Hepatocyte (in vitro differentiated cells): ENCODE results near the gene CCDC158. TPM values are rescaled to one million over a fixed set of nuclear protein-coding genes. Genes with fewer than 3 reads are reported as not detected.
"Not testable (repeated sequence)": the region's sequence is repeated elsewhere in the genome, so short reads cannot be mapped to it uniquely, and the experiment has no call there.

Experiments
- DNase-seq: peaks from one replicate; pipeline ENCODE4 v3.0.0-alpha.2; 2016; ENCODE audit warnings: low spot score
- H2AFZ ChIP-seq: fragments of 200-600 bp; sonication (generic); 2 replicates; pipeline ENCODE4 v1.6.0; 2016; ENCODE audit warnings: antibody characterized with exemption, mild to moderate bottlenecking
- H3K27ac ChIP-seq: fragments of 200-600 bp; sonication (generic); 2 replicates; pipeline ENCODE4 v1.5.1; 2016; ENCODE audit warnings: mild to moderate bottlenecking
- H3K27me3 ChIP-seq: fragments of 200-600 bp; sonication (generic); 2 replicates; pipeline ENCODE4 v1.6.1; 2016
- H3K36me3 ChIP-seq: fragments of 200-600 bp; sonication (generic); replicated peaks from 2 replicates; pipeline ENCODE4 v1.5.1; 2016; ENCODE audit warnings: low read depth; ENCODE audit not compliant: insufficient read depth
- H3K4me1 ChIP-seq: fragments of 200-600 bp; sonication (generic); 2 replicates; pipeline ENCODE4 v1.5.1; 2016; ENCODE audit warnings: mild to moderate bottlenecking, moderate library complexity; ENCODE audit not compliant: insufficient read depth
- H3K4me2 ChIP-seq: fragments of 200-600 bp; sonication (generic); 2 replicates; pipeline ENCODE4 v1.6.0; 2016
- H3K4me3 ChIP-seq: fragments of 200-600 bp; sonication (generic); 2 replicates; pipeline ENCODE4 v1.5.1; 2016; ENCODE audit warnings: mild to moderate bottlenecking
- H3K79me2 ChIP-seq: fragments of 200-600 bp; sonication (generic); 2 replicates; pipeline ENCODE4 v1.6.0; 2017; ENCODE audit warnings: mild to moderate bottlenecking
- H3K9me2 ChIP-seq: fragments of 200-600 bp; sonication (generic); replicated peaks from 2 replicates; pipeline ENCODE4 v1.6.0; 2017; ENCODE audit warnings: mild to moderate bottlenecking; ENCODE audit not compliant: insufficient read depth
- H3K9me3 ChIP-seq: fragments of 200-600 bp; sonication (generic); 2 replicates; pipeline ENCODE4 v1.5.1; 2016; ENCODE audit warnings: low read depth, mild to moderate bottlenecking
- H4K20me1 ChIP-seq: fragments of 200-600 bp; sonication (generic); 2 replicates; pipeline ENCODE4 v1.6.0; 2016; ENCODE audit warnings: mild to moderate bottlenecking; ENCODE audit not compliant: insufficient read depth, poor library complexity, severe bottlenecking
- EZH2 ChIP-seq: fragments of 200-600 bp; sonication (generic); IDR thresholded peaks from 2 replicates; pipeline ENCODE4 v1.6.1; 2016; ENCODE audit warnings: antibody characterized with exemption, mild to moderate bottlenecking, borderline replicate concordance
- EZH2phosphoT487 ChIP-seq: fragments of 200-600 bp; sonication (generic); IDR thresholded peaks from one replicate; pipeline ENCODE4 v1.6.1; 2018; ENCODE audit warnings: antibody characterized with exemption, mild to moderate bottlenecking, low read depth, moderate library complexity; ENCODE audit not compliant: unreplicated experiment, severe bottlenecking
- WGBS: methylation state at CpG from one replicate; pipeline ENCODE4 v1.1.6; 2016; ENCODE audit warnings: low lambda C conversion rate; ENCODE audit errors: missing lambda C conversion rate; 5-methylcytosine and 5-hydroxymethylcytosine counted together
- polyA plus RNA-seq: library from polyadenylated mRNA; unstranded; fragments of >200 nt; fragmentation: Nextera tagmentation; extraction: Ambion mirVana; gene quantifications from 2 replicates; pipeline ENCODE4 v1.2.1, GENCODE V29; 2016
- total RNA-seq: library from RNA; depleted of rRNA; stranded (reverse); fragments of >200 nt; gene quantifications from 2 replicates; pipeline ENCODE4 v1.2.3, GENCODE V29; 2014
- TF ChIP-seq, protein P1 (sequence below): fragments of 200-600 bp; sonication (generic); IDR thresholded peaks from 2 replicates; pipeline ENCODE4 v1.5.1; 2016; ENCODE audit warnings: antibody characterized with exemption, mild to moderate bottlenecking; ENCODE audit not compliant: poor library complexity

Gene CCDC158
- total and polyA plus RNA-seq, 2 experiments from 2014 or later, result 0.04 TPM; not detected in 1

DNA sequence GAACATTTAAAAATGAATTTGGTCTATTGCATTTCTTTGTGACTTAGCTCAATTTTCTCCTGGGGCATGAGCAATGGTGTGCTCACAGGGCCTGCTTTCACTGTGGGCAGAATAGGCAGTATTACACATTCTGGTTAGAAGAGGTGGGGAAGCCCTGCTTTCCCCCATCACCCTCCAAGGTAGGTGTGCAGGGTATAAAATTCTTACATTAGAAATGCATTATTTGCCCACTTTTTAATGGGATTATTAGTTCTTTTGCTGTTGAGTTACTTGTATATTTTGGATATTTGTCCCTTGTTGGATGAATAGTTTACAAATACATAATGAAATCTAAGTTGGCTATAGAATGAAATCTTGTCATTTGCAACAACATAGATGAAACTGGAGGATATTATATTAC, 122.7 kb downstream of the CCDC158 start:
- Histone ChIP-seq H2AFZ (no peak overlapping the region), H3K79me2 (peaks cover 4% of the 10 kb centered on the region), H3K4me2 (no peak overlapping the region), H3K9me3 (peaks cover 6% of the 10 kb centered on the region), H3K27ac (no peak overlapping the region), H3K27me3 (no peaks in the 10 kb centered on the region), H3K36me3 (no peaks in the 10 kb centered on the region), H3K4me1 (peaks cover 22% of the 10 kb centered on the region), H3K9me2 (no peaks in the 10 kb centered on the region), H3K4me3 (no peak overlapping the region), H4K20me1 (no peaks in the 10 kb centered on the region)
- no peak for DNase-seq
- TF ChIP-seq, protein P1, sequence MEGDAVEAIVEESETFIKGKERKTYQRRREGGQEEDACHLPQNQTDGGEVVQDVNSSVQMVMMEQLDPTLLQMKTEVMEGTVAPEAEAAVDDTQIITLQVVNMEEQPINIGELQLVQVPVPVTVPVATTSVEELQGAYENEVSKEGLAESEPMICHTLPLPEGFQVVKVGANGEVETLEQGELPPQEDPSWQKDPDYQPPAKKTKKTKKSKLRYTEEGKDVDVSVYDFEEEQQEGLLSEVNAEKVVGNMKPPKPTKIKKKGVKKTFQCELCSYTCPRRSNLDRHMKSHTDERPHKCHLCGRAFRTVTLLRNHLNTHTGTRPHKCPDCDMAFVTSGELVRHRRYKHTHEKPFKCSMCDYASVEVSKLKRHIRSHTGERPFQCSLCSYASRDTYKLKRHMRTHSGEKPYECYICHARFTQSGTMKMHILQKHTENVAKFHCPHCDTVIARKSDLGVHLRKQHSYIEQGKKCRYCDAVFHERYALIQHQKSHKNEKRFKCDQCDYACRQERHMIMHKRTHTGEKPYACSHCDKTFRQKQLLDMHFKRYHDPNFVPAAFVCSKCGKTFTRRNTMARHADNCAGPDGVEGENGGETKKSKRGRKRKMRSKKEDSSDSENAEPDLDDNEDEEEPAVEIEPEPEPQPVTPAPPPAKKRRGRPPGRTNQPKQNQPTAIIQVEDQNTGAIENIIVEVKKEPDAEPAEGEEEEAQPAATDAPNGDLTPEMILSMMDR, result no peak
- TF ChIP-seq EZH2, result no peak
- no peak for TF ChIP-seq EZH2phosphoT487

DNA sequence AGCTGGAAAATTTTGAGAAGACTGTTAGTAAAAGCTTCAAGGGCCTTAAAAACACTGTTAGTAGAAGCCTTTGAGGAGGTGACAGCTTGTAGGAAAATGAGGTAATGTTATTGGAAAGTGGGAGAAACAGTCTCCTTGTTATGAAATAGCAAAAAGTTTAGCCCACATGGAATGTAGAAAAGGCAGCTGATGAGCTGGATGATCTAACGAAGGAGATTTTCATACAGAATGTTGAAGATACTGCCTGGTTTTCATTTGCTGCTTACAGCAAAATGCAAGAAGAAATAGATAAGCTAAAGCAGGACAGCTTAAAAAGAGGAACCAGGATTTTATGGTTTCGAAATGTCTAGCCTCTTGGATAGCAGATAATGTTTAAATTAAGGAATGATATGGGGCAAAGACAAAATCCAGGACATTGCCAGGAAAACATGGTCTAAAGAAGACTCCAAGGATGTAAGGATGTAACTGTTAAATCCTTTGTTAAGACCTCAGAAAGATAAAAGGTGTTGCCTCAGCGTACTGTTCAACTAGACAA, 124.6 kb downstream of the CCDC158 start:
- Histone ChIP-seq H3K4me3 (no peak overlapping the region), H3K4me2 (no peak overlapping the region), H3K9me3 (peaks cover 6% of the 10 kb centered on the region), H2AFZ (no peak overlapping the region), H4K20me1 (no peaks in the 10 kb centered on the region), H3K27me3 (no peaks in the 10 kb centered on the region), H3K79me2 (no peaks in the 10 kb centered on the region), H3K36me3 (no peaks in the 10 kb centered on the region), H3K4me1 (peaks cover 7% of the 10 kb centered on the region), H3K9me2 (no peaks in the 10 kb centered on the region), H3K27ac (peak overlapping the region; percentile 53)
- TF ChIP-seq, protein P1, result no peak
- TF ChIP-seq EZH2phosphoT487, result no peak
- no peak for TF ChIP-seq EZH2
- 84% methylated on average over 3 of the region's 3 CpGs for WGBS
- no peak for DNase-seq

DNA sequence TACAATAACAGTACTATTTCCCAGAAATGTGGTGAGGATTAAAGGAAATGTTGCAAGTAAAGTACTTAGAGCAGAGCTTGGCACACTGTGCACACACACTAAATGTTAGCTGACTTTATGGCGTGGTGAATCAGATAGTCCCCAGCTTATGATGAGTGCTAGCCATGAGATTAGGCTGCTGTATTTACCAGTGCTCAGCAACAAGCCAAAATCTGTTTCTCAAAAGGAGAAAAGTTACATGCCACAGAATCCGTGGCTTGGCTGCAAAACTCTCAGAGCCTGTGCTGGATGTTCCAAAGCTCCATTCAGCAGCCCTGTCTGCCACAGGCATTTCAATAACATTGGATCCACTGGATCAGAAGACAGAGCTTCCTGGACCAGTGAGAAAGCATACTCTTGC, 127.2 kb downstream of the CCDC158 start:
- Histone ChIP-seq H3K4me1 (no peaks in the 10 kb centered on the region), H4K20me1 (no peaks in the 10 kb centered on the region), H3K4me2 (no peak overlapping the region), H3K9me2 (no peaks in the 10 kb centered on the region), H3K36me3 (no peaks in the 10 kb centered on the region), H3K9me3 (peaks cover 6% of the 10 kb centered on the region), H3K4me3 (no peak overlapping the region), H2AFZ (no peak overlapping the region), H3K27me3 (no peaks in the 10 kb centered on the region), H3K79me2 (no peaks in the 10 kb centered on the region), H3K27ac (peak overlapping the region; percentile 14)
- DNase-seq, result no peak
- 64% methylated on average over 2 of the region's 2 CpGs for WGBS
- TF ChIP-seq, protein P1, result no peak
- no peak for TF ChIP-seq EZH2
- no peak for TF ChIP-seq EZH2phosphoT487

DNA sequence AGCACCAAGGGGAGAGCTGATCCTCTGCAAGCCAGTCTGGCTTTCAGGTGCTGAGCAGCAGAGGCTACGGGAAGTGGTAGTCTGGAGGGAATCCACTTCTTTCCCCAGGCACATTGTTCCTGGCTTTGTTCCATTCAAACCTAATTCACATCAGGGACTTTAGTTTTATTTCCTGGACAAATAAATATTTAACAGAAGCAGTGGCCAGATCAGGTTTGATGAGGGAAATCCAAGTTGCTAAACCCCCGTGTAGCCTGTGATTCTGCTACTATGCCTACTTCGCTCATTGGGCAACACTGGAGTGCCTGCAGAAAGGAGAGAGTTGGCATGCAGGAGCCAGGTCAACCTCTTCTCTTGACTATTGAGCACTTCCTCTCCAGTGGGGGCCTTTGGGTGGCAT, 128.2 kb downstream of the CCDC158 start:
- no peaks in the 10 kb centered on the region for H3K4me1 ChIP-seq
- no peaks in the 10 kb centered on the region for H3K79me2 ChIP-seq
- H4K20me1 ChIP-seq, result no peaks in the 10 kb centered on the region
- no peaks in the 10 kb centered on the region for H3K9me3 ChIP-seq
- no peaks in the 10 kb centered on the region for H3K27me3 ChIP-seq
- TF ChIP-seq EZH2, result no peak
- TF ChIP-seq EZH2phosphoT487, result no peak
- TF ChIP-seq, protein P1, result no peak
- H3K9me2 ChIP-seq, result no peaks in the 10 kb centered on the region
- 90% methylated on average over 3 of the region's 3 CpGs for WGBS
- no peaks in the 10 kb centered on the region for H3K36me3 ChIP-seq
- no peak overlapping the region for H3K27ac ChIP-seq
- no peak overlapping the region for H3K4me3 ChIP-seq
- no peak overlapping the region for H2AFZ ChIP-seq
- DNase-seq, result no peak
- no peak overlapping the region for H3K4me2 ChIP-seq

DNA sequence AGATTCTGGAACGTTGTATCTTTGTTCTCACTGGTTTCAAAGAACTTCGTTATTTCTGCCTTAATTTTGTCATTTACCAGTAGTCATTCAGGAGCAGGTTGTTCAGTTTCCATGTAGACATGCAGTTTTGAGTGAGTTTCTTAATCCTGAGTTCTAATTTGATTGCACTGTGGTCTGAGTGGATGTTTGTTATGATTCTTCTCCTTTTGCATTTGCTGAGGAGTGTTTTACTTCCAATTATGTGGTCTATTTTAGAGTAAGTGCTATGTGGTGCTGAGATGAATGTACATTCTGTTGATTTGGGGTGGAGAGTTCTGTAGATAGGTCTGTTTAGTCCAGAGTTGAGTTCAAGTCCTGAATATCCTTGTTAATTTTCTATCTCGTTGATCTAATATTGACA, 133.1 kb downstream of the CCDC158 start:
- 88% methylated on average over 3 of the region's 3 CpGs for WGBS
- not testable (repeated sequence) for H2AFZ ChIP-seq, H3K79me2 ChIP-seq, H3K4me3 ChIP-seq, H3K9me2 ChIP-seq, H3K27me3 ChIP-seq, H3K4me2 ChIP-seq, H3K9me3 ChIP-seq, H3K4me1 ChIP-seq, H3K27ac ChIP-seq, H3K36me3 ChIP-seq, H4K20me1 ChIP-seq, DNase-seq
